ENCODE data around the gene THYN1.

Gene THYN1

GRCh38 chr11:134207538-134208239, 45.5 kb downstream of the THYN1 start:
- DNase-seq, result peak; percentile 55 to 61

- no peak for DNase-seq
These were observed 47.0 kb downstream of the THYN1 start for GRCh38 chr11:134206185-134206584.

- no peak for DNase-seq
These were observed 47.4 kb downstream of the THYN1 start for GRCh38 chr11:134205729-134206128.

GRCh38 chr11:134202661-134203060, 50.5 kb downstream of the THYN1 start:
- DNase-seq, result no peak

- DNase-seq, result no peak
These were observed 52.5 kb downstream of the THYN1 start for GRCh38 chr11:134200688-134201087.

- no peak for DNase-seq
These were observed 53.6 kb downstream of the THYN1 start for GRCh38 chr11:134199531-134199930.
